GM11168 (cell line): Measurements from ENCODE around the gene ATP2A1.
"Not testable (repeated sequence)": the region's sequence is repeated elsewhere in the genome, so short reads cannot be mapped to it uniquely, and the experiment has no call there.

ENCODE experiments used
- in situ Hi-C: fragments of 300-500 bp; cut with MboI; formaldehyde crosslinking; loops from one replicate; pipeline ENCODE4 v1.12.0; 2022; ENCODE audit warnings: low sequenced_read_pairs; ENCODE audit not compliant: unreplicated experiment

The ATP2A1 gene

DNA sequence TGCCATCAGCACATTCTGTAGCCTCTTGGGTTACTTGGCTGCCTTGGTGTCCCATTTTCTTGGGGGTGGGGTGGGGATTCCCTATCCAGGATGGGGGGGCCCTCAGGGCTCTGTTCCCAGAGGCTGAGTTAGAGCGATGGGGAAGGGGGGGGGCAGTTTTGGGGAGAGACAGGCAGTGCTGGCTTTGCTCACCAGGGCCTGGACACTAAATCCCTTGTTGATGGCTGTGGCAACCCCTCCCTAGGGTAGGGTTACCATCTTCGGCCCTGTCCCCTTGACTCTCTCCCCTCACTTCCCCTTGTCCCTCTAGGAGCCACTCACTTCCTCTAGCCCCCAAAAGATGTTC, 660 bp upstream of the ATP2A1 start:
- in situ Hi-C loops, result no loop called here

- in situ Hi-C loops, result no loop called here
These were observed 1.1 kb downstream of the ATP2A1 start for GRCh38 chr16:28879261-28879840.

DNA sequence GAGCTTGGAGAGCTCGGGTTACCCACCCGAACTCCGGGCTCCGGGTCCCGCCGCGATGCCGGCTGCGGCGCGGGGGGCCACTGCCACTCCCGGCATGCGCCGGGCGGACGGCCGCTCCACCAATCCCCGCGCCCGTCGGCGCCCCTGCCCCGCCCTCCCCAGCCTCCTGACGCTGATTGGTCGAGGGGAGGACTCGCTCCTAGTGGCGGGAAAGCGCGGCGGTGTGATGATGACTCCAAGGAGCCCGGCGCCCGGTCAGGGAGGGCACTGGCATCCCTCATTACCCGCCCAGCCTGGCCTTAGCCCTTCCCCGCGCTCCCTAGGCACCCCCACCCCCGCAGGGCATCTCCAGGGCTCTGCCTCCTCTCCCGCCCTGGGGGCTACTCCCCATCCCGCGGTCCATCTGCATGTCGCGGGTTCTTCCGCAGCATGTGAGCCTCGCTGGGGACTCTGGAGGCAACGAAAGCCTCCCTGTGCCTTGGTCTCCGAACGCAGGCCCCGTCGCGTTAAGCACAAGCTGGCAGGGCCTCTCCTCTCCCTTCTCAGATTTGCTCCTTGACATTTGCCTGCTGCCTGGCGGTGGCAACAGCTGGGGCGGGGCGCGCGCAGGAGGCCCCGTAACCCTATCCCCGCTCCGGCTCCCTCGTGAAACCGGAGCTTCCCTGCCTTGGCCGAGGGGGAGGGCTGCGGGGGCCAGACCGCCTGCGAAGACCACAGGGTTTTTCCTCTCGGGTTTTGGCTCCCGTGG, 1.7 kb downstream of the ATP2A1 start:
- in situ Hi-C loops, result no loop called here

DNA sequence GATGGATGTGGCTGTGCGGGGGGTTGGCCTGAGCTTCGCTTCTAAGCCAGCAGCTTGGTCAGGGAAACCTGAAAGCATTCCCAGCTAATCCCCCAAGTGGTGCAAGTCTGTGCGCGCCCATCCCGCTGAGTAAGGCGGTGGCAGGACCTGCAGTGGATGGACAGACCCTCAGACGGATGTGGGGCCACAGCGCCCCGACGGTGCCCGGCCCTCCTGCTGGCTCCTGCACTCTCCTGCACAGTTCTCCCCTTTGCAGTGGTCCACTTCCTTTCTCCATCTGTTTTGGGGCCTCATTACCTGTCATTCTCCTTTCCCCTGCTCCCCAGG, 2.3 kb downstream of the ATP2A1 start:
- in situ Hi-C loops, result no loop called here

- in situ Hi-C loops, result no loop called here
These were observed 2.7 kb downstream of the ATP2A1 start for GRCh38 chr16:28880955-28881354.

GRCh38 chr16:28881565-28881964, 3.3 kb downstream of the ATP2A1 start:
- in situ Hi-C loops, result not testable (repeated sequence)

GRCh38 chr16:28882551-28883160, 4.4 kb downstream of the ATP2A1 start:
- in situ Hi-C loops, result no loop called here

- in situ Hi-C loops, result no loop called here
These were observed 5.1 kb downstream of the ATP2A1 start for GRCh38 chr16:28883221-28883996.

DNA sequence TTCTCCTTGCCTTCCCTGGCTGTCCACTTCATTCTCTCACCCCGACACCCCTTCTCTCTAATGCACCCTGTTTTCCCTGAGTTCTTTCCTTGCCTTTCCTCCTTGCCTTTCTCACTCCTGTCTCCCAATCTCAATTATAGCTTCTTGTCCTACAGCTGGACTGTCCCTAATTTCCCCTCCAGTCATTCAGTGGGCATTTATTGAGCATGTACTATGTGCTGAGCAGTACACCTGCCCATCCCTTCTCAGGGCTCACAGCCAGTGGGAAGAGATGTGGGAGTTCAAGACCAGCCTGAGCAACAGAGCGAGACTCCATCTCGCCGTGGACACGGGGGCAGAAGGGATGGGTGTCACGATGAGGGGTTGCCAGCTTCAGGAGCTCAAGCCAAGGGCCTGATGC, 5.8 kb downstream of the ATP2A1 start:
- in situ Hi-C loops, result no loop called here

DNA sequence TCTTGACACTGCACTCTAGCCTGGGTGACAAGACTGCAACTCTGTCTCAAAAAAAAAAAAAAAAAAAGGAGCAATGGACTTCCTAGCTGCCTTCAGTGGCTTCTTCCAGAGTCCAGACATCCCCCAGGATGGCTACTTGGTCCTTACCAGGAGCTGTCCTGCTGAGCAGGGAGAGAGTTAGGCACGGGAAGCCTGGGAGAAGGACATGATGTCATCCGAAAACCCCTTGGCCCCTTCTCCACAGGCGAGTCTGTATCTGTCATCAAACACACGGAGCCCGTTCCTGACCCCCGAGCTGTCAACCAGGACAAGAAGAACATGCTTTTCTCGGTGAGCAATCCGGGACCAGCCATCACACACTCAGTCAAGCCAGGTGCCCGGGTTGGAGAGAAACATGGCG, 8.7 kb downstream of the ATP2A1 start:
- in situ Hi-C loops, result no loop called here

GRCh38 chr16:28890355-28890754, 12.1 kb downstream of the ATP2A1 start:
- in situ Hi-C loops, result not testable (repeated sequence)

DNA sequence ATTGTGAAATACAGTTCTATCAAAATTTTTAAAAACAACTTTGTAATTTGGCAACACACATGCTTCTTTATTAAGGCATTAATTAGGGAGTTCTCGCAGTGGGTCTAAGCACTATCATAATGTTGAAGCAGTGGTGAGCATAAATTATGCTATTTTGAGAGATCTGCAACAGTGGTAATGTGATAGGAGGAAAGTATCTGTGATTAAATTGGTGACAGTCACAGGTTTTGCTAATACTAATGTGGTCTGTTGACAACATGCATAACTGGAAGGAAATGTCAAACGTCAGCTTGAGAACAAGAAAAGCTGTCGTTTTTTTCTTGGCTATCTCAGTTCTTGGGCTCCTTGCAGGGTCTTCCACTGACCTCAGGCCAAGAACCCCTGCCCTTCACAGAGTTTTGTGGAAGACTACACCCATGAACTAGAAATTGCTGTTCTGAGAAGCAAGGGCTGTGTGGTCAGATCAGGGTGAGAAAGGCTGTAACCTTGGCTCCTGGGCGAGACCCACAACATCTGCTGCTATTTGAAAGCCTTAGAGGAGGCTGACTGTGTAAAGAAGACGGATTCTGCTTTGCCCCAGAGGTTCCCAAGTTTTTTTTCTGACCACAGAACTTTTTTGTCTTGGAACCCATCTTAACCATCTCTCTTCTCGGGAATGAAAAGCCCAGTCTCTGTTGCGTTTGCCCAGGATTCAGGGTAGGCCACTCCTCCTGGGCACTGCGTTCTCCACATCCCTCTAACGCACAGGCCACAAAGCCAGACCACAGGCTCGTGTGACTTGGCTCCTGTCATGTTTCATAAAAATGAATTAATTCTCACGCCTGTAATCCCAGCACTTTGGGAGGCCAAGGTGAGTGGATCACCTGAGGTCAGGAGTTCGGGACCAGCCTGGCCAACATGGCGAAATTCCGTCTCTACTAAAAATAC, 13.9 kb downstream of the ATP2A1 start:
- in situ Hi-C loops, result no loop called here

DNA sequence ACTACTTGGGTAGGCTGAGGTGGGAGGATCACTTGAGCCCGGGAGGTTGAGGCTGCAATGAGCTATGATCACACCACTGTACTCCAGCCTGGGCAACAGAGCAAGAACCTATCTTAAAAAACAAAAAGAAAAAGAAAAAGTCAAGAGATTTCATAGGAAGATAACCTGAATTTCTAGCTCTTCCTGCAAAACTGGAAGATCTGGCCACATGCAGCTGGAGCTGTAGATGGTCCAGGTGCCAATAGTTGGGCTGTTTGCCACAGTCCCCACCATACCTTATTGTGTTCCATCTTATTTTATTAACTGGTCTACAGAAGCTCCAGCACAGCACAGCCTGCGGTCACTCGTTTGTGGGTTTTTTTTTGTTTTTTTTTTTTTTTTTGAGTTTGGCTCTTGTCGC, 15.0 kb downstream of the ATP2A1 start:
- in situ Hi-C loops, result no loop called here

- in situ Hi-C loops, result no loop called here
These were observed 17.3 kb downstream of the ATP2A1 start for GRCh38 chr16:28895609-28896008.

- in situ Hi-C loops, result no loop called here
These were observed 19.5 kb downstream of the ATP2A1 start for GRCh38 chr16:28897826-28898225.

DNA sequence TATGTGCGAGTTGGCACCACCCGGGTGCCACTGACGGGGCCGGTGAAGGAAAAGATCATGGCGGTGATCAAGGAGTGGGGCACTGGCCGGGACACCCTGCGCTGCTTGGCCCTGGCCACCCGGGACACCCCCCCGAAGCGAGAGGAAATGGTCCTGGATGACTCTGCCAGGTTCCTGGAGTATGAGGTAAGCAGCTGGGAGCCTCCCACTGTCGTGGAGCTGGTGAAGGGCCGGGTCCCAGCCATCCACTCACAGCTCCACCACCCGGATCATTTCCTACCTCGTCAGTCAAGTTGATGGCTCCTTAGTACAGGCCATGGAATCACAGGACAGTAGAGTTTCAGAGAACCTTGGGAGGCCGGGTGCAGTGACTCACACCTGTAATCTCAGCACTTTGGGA, 20.0 kb downstream of the ATP2A1 start:
- in situ Hi-C loops, result no loop called here

DNA sequence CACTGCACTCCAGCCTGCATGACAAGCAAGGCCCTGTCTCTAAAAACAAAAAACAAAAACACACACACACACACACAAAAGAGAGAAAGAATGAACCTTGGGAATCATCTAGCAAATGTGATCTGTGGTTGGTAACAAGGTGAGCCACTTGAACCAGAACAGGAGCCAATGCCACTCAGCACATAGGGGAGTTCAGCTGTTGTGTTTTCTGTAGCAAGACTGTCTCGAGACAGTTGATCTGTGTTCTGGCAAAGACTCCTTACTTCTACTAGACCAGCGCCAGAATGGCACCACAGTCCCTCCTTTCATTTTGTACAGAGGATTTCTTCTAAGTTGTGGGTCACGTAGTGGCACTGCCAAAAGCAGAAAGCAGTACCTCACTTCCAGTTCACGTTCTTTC, 20.7 kb downstream of the ATP2A1 start:
- in situ Hi-C loops, result no loop called here

- in situ Hi-C loops, result no loop called here
These were observed 21.7 kb downstream of the ATP2A1 start for GRCh38 chr16:28899882-28900590.

GRCh38 chr16:28900601-28901000, 22.3 kb downstream of the ATP2A1 start:
- in situ Hi-C loops, result no loop called here

- in situ Hi-C loops, result no loop called here
These were observed 23.6 kb downstream of the ATP2A1 start for GRCh38 chr16:28901862-28902261.
